Activated CD8-positive, alpha-beta memory T cell treated with anti-CD3 and anti-CD28 coated beads for 4 hours (primary cell): ENCODE results near the gene GALNT4.

Source experiments
- DNase-seq, 2 donors: peaks; one replicate each; pipeline ENCODE4 v3.0.0-alpha.2; 2020; ENCODE audit warnings: low read depth in 2 of 2

Gene GALNT4

DNA sequence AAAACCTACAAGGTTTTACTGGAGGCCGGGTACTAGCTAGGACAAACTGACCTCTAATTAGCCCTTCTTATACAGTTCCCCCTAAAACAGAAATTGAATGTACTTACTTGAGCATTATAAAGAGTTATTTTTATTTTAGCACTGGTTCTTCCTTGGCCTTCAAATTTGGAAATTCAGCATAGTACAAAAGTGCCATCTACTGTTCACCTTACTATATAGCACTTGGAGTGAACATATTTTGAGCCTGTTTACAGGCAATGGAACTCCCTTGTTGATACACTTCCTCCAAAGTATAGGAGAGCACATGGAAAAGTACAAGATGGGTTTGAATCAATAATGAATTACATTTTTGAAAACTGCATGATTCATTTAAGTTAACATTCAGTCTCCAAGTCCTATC lies 5.1 kb upstream of the GALNT4 start:
- DNase-seq, result no peak

DNA sequence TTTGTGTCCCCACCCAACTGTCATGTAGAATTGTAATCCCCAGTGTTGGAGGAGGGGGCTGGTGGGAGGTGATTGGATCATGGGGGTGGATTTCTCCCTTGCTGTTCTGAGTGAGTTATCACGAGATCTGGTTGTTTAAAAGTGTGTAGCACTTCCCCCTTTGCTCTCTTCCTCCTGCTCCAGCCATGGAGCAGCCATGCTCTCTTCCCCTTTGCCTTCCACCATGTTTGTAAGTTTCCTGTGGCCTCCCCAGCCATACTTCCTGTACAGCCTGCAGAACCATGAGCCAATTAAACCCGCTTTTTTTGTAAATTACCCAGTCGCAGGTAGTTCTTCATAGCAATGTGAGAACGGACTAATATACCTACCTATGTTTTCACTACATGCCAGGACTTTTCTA lies 3.8 kb upstream of the GALNT4 start:
- no peak for DNase-seq

DNA sequence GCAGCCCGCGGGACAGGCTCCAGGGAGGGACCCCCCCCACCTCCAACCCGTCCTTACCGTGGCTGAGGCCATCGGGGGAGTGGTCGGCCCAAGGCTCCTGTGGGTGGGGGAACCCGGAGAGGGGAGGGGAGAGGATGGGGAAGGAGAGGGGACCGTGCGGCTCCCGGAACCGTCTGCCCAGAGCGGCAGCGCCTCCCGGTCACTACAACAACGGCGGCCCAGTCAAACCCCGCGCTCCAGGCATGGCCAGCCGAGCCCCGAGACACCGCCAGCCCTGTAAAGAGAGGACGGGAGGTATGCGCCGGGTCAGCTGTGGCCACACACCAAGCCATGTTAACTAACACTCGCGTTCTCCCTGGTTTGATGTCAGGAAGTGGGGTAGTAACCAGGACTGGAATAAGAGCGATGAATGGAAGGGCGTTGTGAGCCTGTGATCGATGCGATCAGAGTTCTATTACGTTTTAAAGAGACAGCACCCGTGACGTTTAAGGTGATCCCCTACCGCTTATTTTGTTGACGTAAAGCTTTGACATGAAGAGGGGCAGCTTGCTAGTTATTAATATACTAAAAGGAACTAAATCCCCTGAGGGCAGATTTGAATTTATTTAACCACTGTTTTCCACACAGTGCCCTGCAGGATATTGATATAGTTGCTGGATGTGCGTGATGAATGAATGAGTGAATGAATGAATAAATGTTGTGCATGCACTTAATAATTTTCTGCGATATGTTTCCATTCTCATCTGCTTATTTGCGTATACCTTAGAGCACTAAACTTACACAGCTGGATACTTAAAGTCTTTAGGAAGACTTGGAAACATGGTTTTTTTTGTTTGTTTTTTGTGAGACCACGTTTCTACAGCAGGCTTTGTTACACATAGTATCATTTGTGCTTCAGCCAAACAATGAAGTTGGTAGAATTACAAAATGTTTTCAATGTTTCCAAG lies 1.5 kb upstream of the GALNT4 start, which contains the start of gene POC1B:
POC1B (minus strand) TSS at position 224 of the 947 bp plus-strand sequence; CDS start at position 72, 152 bp downstream.
- DNase-seq, result peak; percentile 27 to 38

DNA sequence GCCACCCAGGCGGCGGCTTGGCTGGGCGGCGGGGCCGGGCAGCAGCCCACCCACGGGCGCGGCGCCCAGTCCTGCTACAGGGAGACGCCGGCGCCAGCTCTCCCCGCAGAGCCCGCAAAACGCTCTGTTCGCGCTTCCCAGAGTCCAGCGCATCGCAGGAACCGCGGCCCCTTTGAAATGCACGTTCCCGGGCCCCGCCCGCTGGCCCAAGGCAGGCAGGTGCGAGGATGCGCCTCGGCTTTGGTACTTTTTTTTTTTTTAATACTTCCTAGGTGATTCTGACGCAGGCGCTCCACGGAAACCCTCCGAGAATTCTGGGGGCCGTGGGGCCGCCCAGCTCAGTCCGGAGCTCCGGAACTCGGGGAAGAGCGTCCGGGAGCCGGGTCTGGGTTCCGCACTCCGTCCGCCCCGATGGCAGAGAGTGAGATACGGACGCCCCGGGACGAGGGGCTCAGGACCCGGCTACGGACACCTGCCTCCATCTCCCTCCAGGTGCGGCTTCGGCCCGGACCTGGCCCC lies 768 bp upstream of the GALNT4 start:
- DNase-seq, result peak in 1 of 2 donors; percentile 8

DNA sequence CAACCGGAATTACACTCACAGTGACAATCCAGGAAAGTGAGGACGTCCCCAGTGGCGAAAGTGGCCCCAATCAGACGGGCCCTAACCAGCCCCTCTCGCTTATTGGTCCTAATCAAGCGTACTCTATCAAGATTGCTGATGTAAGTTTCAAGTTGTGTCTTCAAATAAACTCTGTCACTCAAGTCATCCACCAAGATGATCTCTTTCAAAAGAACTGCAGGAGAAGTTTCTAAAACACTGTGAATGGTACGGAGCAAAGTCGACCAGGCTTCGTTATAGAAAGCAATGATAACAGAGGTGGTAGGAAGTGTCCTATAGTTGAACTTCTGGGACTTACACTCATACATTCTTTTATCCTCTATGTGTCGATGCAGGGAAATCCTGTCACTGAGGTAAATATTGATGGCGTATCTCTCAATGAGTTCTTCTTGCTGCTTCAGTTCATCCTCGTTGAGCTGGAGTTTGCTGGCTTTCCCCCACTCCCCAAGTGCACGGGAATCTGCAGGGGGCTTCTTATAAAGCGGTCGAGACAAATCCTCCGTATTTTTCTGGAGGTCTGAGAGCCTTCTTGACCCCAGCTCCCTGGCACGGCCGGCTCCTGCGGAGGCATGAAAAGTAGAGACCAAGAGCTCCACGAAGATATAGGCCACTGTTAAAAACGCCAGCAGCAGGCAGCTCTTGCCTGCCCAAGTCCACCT lies 604 bp downstream of the GALNT4 start:
- no peak for DNase-seq

DNA sequence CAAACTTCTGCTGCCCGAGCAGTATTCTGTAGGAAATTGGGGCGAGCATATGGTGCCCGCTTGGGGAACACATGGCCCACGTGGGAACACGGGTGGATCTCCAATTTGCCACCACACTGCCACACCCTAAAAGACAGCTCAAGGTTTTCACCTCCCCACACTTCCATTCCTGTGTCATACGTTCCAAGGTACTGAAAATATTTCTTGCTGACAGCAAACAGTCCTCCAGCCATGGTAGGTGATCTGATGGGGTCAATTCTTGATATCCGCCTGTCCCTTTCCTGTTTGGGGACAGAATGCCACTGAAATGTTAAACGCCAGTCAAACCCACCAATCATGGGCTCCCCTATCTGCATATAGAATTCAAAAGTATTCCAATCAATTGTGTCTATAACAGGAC lies 1.2 kb downstream of the GALNT4 start:
- no peak for DNase-seq

DNA sequence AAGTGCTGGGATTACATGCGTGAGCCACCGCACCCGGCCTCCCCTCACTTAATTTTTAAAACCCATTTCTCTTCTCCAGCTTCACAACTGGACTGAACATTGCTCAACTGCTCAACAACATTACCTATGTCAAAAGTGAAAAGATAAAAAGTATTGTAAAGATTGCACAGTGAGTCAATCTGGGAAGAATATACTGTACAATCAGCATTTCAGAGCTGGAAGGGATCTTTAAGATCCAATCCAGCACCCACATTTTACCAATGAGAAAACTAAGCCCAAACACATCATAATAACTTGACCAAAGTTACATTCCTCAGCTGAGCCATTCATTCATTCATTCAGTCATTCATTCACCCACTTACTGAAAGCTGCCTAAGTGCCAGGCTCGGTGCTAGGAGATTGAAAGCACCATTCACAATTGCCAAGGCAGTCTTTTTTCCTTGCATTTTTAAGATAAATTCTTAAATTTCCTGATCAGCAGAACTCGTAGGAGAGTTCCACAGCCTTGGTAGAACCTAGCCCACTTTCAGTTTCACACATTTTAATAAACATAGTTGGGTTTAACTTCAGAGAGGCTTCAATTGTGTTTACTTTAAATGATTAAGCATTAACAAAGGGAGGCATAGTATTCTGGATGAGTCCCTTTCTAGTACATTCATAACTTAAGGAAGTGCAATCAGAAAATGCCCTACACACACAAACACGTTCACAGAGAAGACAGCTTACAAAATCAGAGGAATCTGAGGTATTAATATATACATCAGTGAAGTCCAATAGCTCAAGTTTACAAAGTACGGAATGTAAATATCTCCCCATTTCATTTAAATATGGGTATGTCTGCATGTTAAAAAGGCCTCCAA lies 3.0 kb downstream of the GALNT4 start:
- DNase-seq, result no peak

DNA sequence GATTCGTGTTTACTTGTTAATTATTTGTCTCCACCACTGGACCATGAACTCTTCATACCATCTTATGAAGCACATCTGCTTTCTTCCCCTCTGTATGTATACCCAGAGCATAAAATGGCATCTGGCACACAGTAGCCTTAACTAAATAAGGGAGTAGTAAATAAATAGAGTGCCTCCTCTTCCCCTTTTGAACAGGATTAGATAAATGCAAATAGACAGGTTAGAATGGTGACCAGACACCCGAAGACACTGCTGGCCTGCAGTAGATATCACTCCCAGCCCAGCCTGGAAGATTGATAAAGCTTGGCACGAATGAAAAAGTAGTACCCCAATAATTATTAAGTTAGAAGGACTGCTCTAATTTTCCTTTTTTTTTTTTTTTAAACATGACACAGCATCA lies 6.9 kb downstream of the GALNT4 start:
- DNase-seq, result no peak

DNA sequence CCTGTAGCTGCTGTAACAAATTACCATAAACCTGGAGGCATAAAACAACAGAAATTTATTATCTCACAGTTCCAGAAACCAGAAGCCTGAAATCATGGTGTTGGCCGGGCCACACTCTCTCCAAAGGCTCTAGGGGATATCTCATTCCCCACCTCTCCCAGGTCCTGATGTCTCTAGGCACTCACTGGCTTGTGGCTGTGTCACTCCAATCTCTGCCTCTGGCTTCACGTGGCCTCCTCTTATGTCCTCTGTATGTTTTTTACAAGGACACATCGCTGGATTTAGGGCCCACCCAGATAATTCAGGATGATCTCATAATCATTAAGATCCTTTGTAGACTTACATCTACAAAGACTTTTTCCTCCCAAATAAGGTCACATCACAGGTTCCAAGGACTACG lies 8.0 kb downstream of the GALNT4 start:
- DNase-seq, result no peak

DNA sequence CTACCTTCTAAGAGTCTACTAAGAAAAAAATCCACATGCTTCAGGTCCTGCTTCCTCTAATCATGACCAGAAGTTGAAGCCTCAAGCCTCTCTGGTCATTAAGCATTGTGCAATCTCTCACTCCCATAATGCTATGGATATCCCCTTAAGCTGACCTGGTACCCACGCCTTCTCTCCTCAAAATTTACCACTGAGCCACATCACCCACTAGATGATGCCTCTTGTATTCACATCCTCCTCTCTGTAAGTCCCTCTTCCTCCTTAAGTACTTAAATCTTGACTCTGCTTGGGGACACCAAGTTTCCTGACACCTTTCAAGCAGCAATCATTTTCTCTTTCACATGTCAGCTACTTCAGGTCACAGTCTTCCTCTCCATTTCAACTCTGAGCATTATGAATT lies 9.8 kb downstream of the GALNT4 start:
- no peak for DNase-seq

DNA sequence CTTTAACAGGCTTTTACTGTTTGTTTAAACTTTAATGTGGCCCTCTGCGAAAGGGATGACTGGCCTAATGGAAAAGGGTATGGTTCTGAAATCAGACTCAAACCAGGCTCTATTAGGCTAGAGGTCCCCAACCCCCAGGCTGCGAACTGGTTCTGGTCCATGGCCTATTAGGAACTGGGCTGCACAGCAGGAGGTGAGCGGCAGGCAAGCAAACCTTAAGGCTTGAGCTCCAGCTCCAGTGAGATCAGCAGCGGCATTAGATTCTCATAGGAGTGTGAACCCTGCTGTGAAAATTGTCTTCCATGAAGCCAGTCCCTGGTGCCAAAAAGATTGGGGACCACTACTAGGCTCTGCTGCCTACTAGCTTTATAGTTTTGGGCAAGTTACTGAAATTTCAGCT lies 11.1 kb downstream of the GALNT4 start:
- DNase-seq, result no peak

DNA sequence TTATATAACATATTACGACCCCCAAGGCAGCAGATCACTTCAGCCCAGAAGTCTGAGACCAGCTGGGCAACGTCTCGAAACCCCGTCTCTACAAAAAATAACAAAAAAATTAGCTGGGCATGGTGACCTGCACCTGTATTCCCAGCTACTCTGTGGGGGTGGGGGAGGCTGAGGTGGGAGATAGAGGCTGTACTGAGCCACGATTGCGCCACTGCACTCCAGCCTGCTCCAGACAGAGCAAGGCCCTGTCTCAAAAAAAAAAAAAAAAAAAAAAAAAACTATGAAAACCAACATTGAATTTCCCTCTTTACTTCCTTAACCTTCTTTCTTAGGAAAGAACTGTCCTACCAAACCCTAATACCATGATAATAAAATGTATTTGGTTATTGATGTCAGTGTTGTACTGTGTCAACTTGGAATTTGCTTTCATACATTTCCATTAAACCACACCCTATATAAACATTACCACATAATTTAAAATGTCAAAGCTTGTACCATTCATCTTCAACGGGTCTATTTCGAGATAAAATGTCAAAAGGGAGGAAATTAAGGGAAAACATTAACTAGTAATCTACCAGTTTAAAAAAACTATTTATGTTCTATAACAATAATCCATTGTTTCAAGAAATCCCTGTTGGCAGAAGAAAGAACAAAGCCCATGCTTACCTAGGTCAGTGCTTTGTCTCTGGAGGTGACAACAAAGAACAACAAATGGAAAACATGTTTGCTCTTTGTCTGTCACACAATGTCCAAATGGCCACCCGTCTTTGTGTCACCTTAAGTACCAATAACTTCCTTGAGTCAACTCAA lies 17.4 kb downstream of the GALNT4 start:
- DNase-seq, result no peak

DNA sequence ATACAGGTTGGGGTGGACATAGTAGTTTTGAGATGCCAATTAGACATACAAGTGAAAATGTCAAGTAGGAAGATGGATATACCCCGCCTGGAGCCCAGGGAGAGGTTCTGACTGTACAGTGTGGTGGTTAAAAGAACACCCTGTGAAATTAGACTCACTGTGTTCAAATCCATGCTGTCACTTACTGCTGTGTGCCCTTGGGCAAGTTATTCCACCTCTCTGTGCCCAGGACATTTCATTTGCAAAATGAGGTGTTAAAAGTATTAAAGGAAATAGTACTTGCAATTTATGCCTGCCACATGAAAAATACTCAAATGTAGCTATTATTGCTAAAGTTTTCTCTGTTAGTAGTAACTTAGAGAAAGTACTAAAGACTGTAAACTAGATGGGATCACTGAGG lies 18.5 kb downstream of the GALNT4 start:
- no peak for DNase-seq

DNA sequence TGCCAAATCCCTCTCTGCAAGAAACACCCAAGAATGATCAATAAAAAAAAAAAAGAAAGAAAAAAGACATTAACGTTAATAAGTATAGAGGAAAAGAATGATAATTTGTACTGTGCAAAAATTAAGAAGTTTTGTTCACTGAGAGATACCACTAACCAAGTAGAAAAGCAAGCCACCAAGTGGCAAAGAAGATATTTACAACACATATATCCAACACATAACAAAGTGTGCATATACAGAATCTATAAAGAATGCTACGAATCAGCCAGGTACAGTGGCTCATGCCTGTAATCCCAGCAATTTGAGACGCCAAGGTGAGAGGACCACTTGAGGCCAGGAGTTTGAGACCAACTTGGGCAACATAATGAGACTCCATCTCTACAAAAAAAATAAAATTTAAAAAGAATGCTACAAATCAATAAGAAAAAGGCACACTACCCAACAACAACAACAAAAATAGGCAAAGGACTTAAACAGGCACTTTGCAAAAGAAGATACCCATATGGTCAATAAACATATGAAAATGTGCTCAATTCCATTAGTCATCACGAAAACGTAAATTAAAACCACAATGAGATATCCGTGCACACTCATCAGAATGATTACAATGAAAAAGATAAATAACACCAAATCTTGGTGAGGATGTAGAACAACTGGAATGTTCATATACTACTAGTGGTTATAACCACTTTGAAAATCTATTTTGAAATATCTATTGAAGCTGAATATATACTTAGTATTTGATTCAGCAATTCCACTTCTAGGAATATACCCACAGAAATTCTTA lies 19.8 kb downstream of the GALNT4 start:
- DNase-seq, result no peak

DNA sequence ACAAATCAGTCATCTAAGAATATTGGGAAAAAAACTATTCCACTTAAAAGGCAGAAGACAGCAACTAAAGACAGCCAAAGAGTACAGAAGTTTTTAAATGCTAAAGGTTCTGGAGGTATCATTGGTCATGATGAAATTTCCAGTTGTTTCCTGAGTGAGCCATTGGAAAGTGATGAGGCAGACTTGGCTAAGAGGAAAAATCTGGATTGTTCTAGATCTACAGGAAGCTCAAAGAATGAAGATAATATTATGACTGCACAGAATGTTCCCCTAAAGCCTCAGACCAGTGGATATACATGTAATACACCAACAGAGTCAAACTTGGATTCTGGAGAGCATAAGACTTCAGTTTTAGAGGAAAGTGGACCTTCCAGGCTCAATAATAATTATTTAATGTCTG lies 22.8 kb downstream of the GALNT4 start:
- DNase-seq, result no peak

DNA sequence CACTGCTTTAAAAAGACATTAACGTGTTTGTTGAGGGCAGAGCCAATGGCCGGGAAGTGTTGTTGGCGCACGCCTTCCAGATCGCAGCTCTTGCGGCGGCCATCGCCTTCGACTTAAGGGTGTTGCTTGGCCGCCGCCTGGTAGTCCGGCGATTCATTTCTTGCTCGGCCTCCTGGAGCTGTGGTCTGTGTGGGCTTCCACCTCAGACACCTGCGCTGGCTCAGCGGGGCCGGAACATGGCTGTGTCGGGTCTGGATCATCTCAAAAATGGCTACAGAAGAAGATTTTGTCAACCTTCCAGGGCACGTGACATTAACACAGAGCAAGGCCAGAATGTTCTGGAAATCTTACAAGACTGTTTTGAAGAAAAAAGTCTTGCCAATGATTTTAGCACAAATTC lies 24.7 kb downstream of the GALNT4 start:
- no peak for DNase-seq

DNA sequence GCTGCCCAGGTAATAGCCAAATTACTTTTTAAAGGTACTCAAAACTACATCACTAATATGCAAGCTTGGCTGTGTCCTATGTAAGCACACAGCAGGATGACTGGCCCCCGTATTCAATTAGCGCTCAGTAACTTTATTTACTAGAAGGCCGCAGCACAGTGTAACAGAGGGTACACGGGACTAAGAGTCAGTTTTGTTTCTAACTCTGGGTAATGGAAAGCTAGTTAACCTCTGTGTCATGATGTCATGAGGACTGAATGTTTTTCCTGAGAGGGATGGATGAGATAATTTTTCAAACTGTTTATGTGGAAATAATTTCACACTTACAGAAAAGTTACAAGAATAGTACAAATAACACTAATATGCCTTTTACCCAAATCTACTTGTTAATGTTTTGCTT lies 27.1 kb downstream of the GALNT4 start:
- DNase-seq, result no peak

DNA sequence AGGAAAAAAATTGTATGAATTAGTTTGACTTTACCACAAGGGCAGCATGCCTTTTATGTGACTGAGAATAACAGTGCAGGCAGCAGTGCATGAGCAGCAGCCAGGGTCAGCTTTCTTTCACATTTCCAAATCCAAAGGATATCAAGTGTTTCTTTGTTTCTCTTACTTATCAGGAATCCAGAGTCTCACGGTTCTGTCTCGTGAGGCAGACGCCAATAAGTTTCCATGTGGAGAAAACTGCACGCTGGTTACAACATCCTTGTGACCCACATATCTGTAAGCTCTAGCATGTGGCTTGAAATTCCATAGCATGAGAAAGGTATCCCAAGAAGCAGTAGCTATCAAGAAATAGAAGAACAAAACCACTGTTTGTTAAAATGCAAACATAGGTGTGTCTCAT lies 27.6 kb downstream of the GALNT4 start:
- DNase-seq, result no peak

DNA sequence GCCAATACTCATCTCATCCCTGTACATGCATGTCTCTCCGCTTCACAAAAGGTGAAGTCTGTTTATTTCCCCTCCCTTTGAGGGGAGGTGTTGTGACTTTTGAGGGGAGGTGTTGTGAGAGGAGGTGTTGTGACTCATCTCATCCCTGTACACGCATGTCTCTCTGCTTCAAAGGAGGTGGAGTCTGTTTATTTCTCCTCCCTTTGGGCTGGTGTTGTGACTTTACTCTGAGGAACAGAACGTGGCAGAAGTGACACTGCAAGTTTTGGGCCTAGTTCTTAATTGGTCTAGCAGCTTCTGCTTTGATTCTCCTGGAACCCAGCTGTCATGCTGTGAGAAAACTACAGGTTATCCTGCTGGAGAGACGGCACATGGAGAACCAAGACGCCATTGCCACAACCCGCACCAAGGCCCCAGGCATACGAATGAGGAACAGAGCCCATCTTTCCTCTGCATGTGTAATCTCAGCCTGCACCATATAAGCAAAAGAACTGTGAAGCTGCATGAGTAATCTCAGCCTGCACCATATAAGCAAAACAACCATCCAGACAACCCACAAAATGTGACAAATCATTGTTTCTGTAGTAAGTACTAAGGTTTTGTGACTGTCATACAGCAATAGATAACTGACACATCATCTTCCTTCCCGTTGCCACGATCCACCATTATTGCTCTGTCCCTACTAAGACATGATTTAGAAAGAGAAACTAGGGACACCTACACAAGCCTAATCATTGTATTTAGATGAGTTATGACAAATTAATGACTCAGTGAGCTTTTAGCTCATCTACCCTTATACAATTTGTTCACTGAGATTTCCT lies 30.0 kb downstream of the GALNT4 start:
- DNase-seq, result no peak
